Liver (tissue), 9 donors: ENCODE measurements around the gene SLC4A3. TPM values are rescaled to one million over a fixed set of nuclear protein-coding genes. Genes with fewer than 3 reads are reported as not detected.

ENCODE experiments used
- DNase-seq: peaks from one replicate; pipeline ENCODE4 v3.0.0-alpha.2; 2017; ENCODE audit warnings: low spot score
- H3K27ac ChIP-seq, 2 donors: one replicate each; pipeline ENCODE4 v1.7.0; 2013; ENCODE audit warnings: inconsistent platforms in 2 of 2, low read length in 2 of 2, control low read depth in 1 of 2, low read depth in 1 of 2, mild to moderate bottlenecking in 1 of 2
- H3K27me3 ChIP-seq, 4 donors: one replicate each; pipeline versions ENCODE4 v1.6.1 to v1.7.0; 2013; ENCODE audit warnings: low read length in 3 of 4, inconsistent platforms in 1 of 4, mild to moderate bottlenecking in 1 of 4, moderate library complexity in 1 of 4; ENCODE audit not compliant: control insufficient read depth in 4 of 4, insufficient read depth in 4 of 4
- H3K36me3 ChIP-seq, 4 donors: one replicate each; pipeline versions ENCODE4 v1.6.1 to v1.7.0; 2013; ENCODE audit warnings: low read length in 3 of 4, mild to moderate bottlenecking in 3 of 4, low read depth in 1 of 4, moderate library complexity in 1 of 4; ENCODE audit not compliant: control insufficient read depth in 4 of 4, insufficient read depth in 3 of 4
- H3K4me1 ChIP-seq, 4 donors: one replicate each; pipeline versions ENCODE4 v1.6.1 to v1.7.0; 2013; ENCODE audit warnings: low read length in 3 of 4, mild to moderate bottlenecking in 3 of 4, moderate library complexity in 1 of 4; ENCODE audit not compliant: control insufficient read depth in 4 of 4, insufficient read depth in 4 of 4
- H3K4me3 ChIP-seq, 3 donors: one replicate each; pipeline versions ENCODE4 v1.6.1 to v1.7.0; 2013; ENCODE audit warnings: low read length in 3 of 3, control low read depth in 1 of 3, low read depth in 1 of 3, mild to moderate bottlenecking in 1 of 3
- H3K9ac ChIP-seq, 2 donors: one replicate each; pipeline ENCODE4 v1.7.0; 2013; ENCODE audit warnings: low read length in 2 of 2, mild to moderate bottlenecking in 2 of 2, moderate library complexity in 2 of 2, control low read depth in 1 of 2, low read depth in 1 of 2
- H3K9me3 ChIP-seq, 4 donors: one replicate each; pipeline versions ENCODE4 v1.6.1 to v1.7.0; 2013; ENCODE audit warnings: low read length in 3 of 4; ENCODE audit not compliant: control insufficient read depth in 4 of 4
- ATF3 ChIP-seq: IDR thresholded peaks from 2 replicates; pipeline ENCODE4 v1.6.1; 2016; ENCODE audit warnings: antibody characterized with exemption
- EGR1 ChIP-seq, 2 donors: IDR thresholded peaks; 2 replicates each; pipeline ENCODE4 v1.6.1; 2016 to 2018; ENCODE audit warnings: antibody characterized with exemption in 2 of 2, low read depth in 2 of 2
- FOXA2 ChIP-seq: IDR thresholded peaks from 2 replicates; pipeline ENCODE4 v1.6.1; 2016; ENCODE audit warnings: antibody characterized with exemption
- GABPA ChIP-seq, 2 donors: IDR thresholded peaks in 1 of 2; conservative IDR thresholded peaks in 1 of 2; 2 replicates each; pipeline ENCODE4 v1.6.1; 2016; ENCODE audit warnings: antibody characterized with exemption in 2 of 2, mild to moderate bottlenecking in 1 of 2, moderate library complexity in 1 of 2
- HNF4A ChIP-seq, 2 donors: conservative IDR thresholded peaks; 2 replicates each; pipeline ENCODE4 v1.6.1; 2016; ENCODE audit warnings: antibody characterized with exemption in 2 of 2, mild to moderate bottlenecking in 2 of 2
- JUND ChIP-seq, 2 donors: IDR thresholded peaks; 2 replicates each; pipeline ENCODE4 v1.6.1; 2016; ENCODE audit warnings: antibody characterized with exemption in 2 of 2
- NR2F2 ChIP-seq: IDR thresholded peaks from 2 replicates; pipeline ENCODE4 v1.6.1; 2016; ENCODE audit warnings: antibody characterized with exemption
- RAD21 ChIP-seq, 2 donors: IDR thresholded peaks; 2 replicates each; pipeline ENCODE4 v1.6.1; 2016; ENCODE audit warnings: antibody characterized with exemption in 2 of 2, mild to moderate bottlenecking in 2 of 2
- RXRA ChIP-seq, 2 donors: IDR thresholded peaks; 2 replicates each; pipeline ENCODE4 v1.6.1; 2017 to 2018; ENCODE audit warnings: antibody characterized with exemption in 2 of 2, mild to moderate bottlenecking in 1 of 2
- SP1 ChIP-seq: IDR thresholded peaks from 2 replicates; pipeline ENCODE4 v1.6.1; 2018; ENCODE audit warnings: antibody characterized with exemption, mild to moderate bottlenecking
- YY1 ChIP-seq: IDR thresholded peaks from 2 replicates; pipeline ENCODE4 v1.6.1; 2016; ENCODE audit warnings: antibody characterized with exemption, mild to moderate bottlenecking
- WGBS: extraction: QIAGEN DNeasy Blood & Tissue Kit; methylation state at CpG from one replicate; pipeline ENCODE4 v1.1.7; 2013; 5-methylcytosine and 5-hydroxymethylcytosine counted together
- polyA plus RNA-seq, 2 donors: library from polyadenylated mRNA; stranded (reverse) in 1 of 2; unstranded in 1 of 2; fragments of 200-250 nt in 1 of 2; fragments of >200 nt in 1 of 2; fragmentation: Nextera tagmentation in 1 of 2; extraction: Ambion mirVana in 1 of 2; gene quantifications; one replicate each; pipeline versions ENCODE4 v1.2.1 to v1.2.3, GENCODE V29; 2013 to 2015
- total RNA-seq, 2 donors: library from RNA; depleted of rRNA; stranded (reverse); fragments of >200 nt; gene quantifications; one replicate each; pipeline ENCODE4 v1.2.3, GENCODE V29; 2014
- TF ChIP-seq, protein P1 (sequence below): IDR thresholded peaks from 2 replicates; pipeline ENCODE4 v1.6.1; 2016; ENCODE audit warnings: antibody characterized with exemption, mild to moderate bottlenecking
- TF ChIP-seq, protein P2 (sequence below): fragments of 150-350 bp; IDR thresholded peaks from 2 replicates; pipeline ENCODE4 v1.5.1; 2017; ENCODE audit warnings: improper control_type of control experiment, low read depth, low read length; ENCODE audit not compliant: missing input control
- TF ChIP-seq, protein P3 (sequence below): IDR thresholded peaks from 2 replicates; pipeline ENCODE4 v1.6.1; 2016; ENCODE audit warnings: antibody characterized with exemption
- TF ChIP-seq, protein P4 (sequence below): IDR thresholded peaks from 2 replicates; pipeline ENCODE4 v1.6.1; 2016; ENCODE audit warnings: antibody characterized with exemption
- donor health status: healthy.
- donor health status: healthy.
- donor health status: healthy.
- donor health status: healthy.
- donor health status: healthy.

Gene SLC4A3
- total and polyA plus RNA-seq, 4 donors = 0.08 to 0.19 (median 0.08) TPM

GRCh38 chr2:219642465-219643083, 15.1 kb downstream of the SLC4A3 start:
- DNase-seq = peak; percentile 87
- no peaks in the 10 kb centered on the region for H3K36me3 ChIP-seq
- H3K9ac ChIP-seq = no peak overlapping the region
- no peaks in the 10 kb centered on the region for H3K27me3 ChIP-seq
- TF ChIP-seq, protein P1, sequence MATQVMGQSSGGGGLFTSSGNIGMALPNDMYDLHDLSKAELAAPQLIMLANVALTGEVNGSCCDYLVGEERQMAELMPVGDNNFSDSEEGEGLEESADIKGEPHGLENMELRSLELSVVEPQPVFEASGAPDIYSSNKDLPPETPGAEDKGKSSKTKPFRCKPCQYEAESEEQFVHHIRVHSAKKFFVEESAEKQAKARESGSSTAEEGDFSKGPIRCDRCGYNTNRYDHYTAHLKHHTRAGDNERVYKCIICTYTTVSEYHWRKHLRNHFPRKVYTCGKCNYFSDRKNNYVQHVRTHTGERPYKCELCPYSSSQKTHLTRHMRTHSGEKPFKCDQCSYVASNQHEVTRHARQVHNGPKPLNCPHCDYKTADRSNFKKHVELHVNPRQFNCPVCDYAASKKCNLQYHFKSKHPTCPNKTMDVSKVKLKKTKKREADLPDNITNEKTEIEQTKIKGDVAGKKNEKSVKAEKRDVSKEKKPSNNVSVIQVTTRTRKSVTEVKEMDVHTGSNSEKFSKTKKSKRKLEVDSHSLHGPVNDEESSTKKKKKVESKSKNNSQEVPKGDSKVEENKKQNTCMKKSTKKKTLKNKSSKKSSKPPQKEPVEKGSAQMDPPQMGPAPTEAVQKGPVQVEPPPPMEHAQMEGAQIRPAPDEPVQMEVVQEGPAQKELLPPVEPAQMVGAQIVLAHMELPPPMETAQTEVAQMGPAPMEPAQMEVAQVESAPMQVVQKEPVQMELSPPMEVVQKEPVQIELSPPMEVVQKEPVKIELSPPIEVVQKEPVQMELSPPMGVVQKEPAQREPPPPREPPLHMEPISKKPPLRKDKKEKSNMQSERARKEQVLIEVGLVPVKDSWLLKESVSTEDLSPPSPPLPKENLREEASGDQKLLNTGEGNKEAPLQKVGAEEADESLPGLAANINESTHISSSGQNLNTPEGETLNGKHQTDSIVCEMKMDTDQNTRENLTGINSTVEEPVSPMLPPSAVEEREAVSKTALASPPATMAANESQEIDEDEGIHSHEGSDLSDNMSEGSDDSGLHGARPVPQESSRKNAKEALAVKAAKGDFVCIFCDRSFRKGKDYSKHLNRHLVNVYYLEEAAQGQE = peak; percentile 60
- TF ChIP-seq, protein P2, sequence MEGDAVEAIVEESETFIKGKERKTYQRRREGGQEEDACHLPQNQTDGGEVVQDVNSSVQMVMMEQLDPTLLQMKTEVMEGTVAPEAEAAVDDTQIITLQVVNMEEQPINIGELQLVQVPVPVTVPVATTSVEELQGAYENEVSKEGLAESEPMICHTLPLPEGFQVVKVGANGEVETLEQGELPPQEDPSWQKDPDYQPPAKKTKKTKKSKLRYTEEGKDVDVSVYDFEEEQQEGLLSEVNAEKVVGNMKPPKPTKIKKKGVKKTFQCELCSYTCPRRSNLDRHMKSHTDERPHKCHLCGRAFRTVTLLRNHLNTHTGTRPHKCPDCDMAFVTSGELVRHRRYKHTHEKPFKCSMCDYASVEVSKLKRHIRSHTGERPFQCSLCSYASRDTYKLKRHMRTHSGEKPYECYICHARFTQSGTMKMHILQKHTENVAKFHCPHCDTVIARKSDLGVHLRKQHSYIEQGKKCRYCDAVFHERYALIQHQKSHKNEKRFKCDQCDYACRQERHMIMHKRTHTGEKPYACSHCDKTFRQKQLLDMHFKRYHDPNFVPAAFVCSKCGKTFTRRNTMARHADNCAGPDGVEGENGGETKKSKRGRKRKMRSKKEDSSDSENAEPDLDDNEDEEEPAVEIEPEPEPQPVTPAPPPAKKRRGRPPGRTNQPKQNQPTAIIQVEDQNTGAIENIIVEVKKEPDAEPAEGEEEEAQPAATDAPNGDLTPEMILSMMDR = peak; percentile 100
- TF ChIP-seq EGR1 (IDR thresholded peaks at IDR 0.05; ENCODE audit: low read depth in 2 of 2) (no peak), RXRA (IDR thresholded peaks at IDR 0.05) (peak; percentile 37 to 54), HNF4A (conservative IDR thresholded peaks at IDR 0.05) (no peak), ATF3 (peak; percentile 61), RAD21 (IDR thresholded peaks at IDR 0.05) (peak; percentile 96 to 98)
- no peak overlapping the region for H3K27ac ChIP-seq
- WGBS = 7% methylated on average over 24 of the region's 24 CpGs
- peaks cover 0 to 4% (median 2%) of the 10 kb centered on the region in 4 donors for H3K4me1 ChIP-seq
- H3K9me3 ChIP-seq = no peaks in the 10 kb centered on the region
- H3K4me3 ChIP-seq = no peak overlapping the region

- H3K27ac ChIP-seq = no peak overlapping the region
- peaks cover 0 to 4% (median 2%) of the 10 kb centered on the region in 4 donors for H3K4me1 ChIP-seq
- no peaks in the 10 kb centered on the region for H3K36me3 ChIP-seq
- DNase-seq = no peak
- H3K9me3 ChIP-seq = no peaks in the 10 kb centered on the region
- 82% methylated on average over 7 of the region's 7 CpGs for WGBS
- peaks cover 0 to under 1% (median 0%) of the 10 kb centered on the region in 4 donors for H3K27me3 ChIP-seq
- no peak overlapping the region for H3K9ac ChIP-seq
- H3K4me3 ChIP-seq = no peak overlapping the region
- TF ChIP-seq RXRA (IDR thresholded peaks at IDR 0.05) (no peak), SP1 (no peak)
Observed at GRCh38 chr2:219643084-219643473, 15.6 kb downstream of the SLC4A3 start.

DNA sequence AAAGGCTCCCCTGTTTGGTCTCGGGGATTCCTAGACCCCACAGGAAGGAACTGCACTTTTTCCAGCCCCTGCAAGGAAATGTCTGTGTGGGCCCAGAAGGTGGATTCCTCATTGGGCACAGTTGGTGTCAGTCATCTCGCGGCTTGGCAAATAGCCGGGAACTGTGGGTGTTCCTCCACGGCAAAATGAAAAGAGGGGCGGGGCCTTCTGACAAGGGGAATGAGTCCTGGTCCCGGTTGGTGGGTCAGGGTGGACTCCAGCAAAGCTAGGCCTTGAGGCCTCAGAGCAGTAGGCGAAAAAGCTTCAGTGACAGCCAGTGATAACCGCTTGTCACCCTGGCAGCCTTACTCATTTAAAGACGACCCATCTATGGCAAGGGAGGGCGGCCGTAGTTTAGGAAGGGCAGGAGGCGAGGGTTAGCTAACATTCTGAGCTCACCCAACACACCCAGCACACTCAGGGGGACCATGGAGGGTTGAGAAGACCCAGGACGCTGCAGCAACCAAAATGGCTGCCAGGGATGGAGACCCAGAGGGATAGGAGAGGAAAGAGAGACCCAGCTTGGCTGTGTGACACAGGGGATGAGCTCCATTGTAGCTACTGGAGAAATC, 16.5 kb downstream of the SLC4A3 start:
- Histone ChIP-seq H3K27me3 (peaks cover 0 to 5% (median 0%) of the 10 kb centered on the region in 4 donors), H3K9ac (no peak overlapping the region), H3K4me3 (no peak overlapping the region), H3K9me3 (no peaks in the 10 kb centered on the region), H3K4me1 (peaks cover 0 to 4% (median 2%) of the 10 kb centered on the region in 4 donors), H3K36me3 (no peaks in the 10 kb centered on the region), H3K27ac (no peak overlapping the region)
- whole genome bisulfite sequencing = 86% methylated on average over 14 of the region's 14 CpGs
- no peak for DNase-seq
- no peak for TF ChIP-seq EGR1 (IDR thresholded peaks at IDR 0.05; ENCODE audit: low read depth in 2 of 2)
- no peak for TF ChIP-seq YY1
- no peak for TF ChIP-seq NR2F2
- no peak for TF ChIP-seq SP1
- TF ChIP-seq, protein P2 = no peak
- TF ChIP-seq FOXA2 = no peak
- TF ChIP-seq, protein P3, sequence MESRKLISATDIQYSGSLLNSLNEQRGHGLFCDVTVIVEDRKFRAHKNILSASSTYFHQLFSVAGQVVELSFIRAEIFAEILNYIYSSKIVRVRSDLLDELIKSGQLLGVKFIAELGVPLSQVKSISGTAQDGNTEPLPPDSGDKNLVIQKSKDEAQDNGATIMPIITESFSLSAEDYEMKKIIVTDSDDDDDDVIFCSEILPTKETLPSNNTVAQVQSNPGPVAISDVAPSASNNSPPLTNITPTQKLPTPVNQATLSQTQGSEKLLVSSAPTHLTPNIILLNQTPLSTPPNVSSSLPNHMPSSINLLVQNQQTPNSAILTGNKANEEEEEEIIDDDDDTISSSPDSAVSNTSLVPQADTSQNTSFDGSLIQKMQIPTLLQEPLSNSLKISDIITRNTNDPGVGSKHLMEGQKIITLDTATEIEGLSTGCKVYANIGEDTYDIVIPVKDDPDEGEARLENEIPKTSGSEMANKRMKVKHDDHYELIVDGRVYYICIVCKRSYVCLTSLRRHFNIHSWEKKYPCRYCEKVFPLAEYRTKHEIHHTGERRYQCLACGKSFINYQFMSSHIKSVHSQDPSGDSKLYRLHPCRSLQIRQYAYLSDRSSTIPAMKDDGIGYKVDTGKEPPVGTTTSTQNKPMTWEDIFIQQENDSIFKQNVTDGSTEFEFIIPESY = no peak
- no peak for TF ChIP-seq HNF4A (conservative IDR thresholded peaks at IDR 0.05)
- TF ChIP-seq GABPA (IDR thresholded peaks at IDR 0.05 in 1 of 2, conservative IDR thresholded peaks at IDR 0.05 in 1 of 2) = no peak
- TF ChIP-seq, protein P4, sequence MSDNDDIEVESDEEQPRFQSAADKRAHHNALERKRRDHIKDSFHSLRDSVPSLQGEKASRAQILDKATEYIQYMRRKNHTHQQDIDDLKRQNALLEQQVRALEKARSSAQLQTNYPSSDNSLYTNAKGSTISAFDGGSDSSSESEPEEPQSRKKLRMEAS = no peak
- no peak for TF ChIP-seq JUND (IDR thresholded peaks at IDR 0.05)
- TF ChIP-seq RAD21 (IDR thresholded peaks at IDR 0.05) = no peak
- TF ChIP-seq RXRA (IDR thresholded peaks at IDR 0.05) = no peak
